Lower leg skin (tissue), 4 donors: ENCODE results near the gene SNX30. TPM values are rescaled to one million over a fixed set of nuclear protein-coding genes. Genes with fewer than 3 reads are reported as not detected.

ENCODE experiments used
- DNase-seq, 2 donors: peaks; one replicate each; pipeline ENCODE4 v3.0.0-alpha.2; 2019; ENCODE audit warnings: low spot score in 2 of 2
- H3K4me3 ChIP-seq: fragments of 200-600 bp; sonication (generic); 2 replicates; pipeline ENCODE4 v1.5.1; 2017; ENCODE audit warnings: mild to moderate bottlenecking, low read depth; ENCODE audit not compliant: poor library complexity, severe bottlenecking
- CTCF ChIP-seq, 3 donors: fragments of 450-650 bp; IDR thresholded peaks; one replicate each; pipeline ENCODE4 v1.5.1; 2016; ENCODE audit warnings: antibody characterized with exemption in 3 of 3, mild to moderate bottlenecking in 3 of 3, moderate library complexity in 2 of 3
- POLR2A ChIP-seq, 2 donors: fragments of 450-650 bp; IDR thresholded peaks; one replicate each; pipeline ENCODE4 v1.6.1; 2016 to 2017; ENCODE audit warnings: antibody characterized with exemption in 2 of 2, mild to moderate bottlenecking in 1 of 2, moderate library complexity in 1 of 2
- WGBS, 2 donors: methylation state at CpG; one replicate each; pipeline ENCODE4 v1.1.5; 2018; 5-methylcytosine and 5-hydroxymethylcytosine counted together
- intact Hi-C: fragments of 100-400 bp; cut with DNase I; formaldehyde crosslinking; loops from one replicate; pipeline ENCODE4 v1.15.0; 2023; ENCODE audit warnings: low total_unique reads
- total RNA-seq, 4 donors: library from RNA; depleted of rRNA; stranded (reverse); fragments of >200 nt; gene quantifications; one replicate each; pipeline ENCODE4 v1.1.0, GENCODE V29; 2016

The SNX30 gene
- total RNA-seq, 4 donors from 2014 or later = 7.6 to 16.5 (median 13.0) TPM

GRCh38 chr9:112863214-112863613 is 112.7 kb downstream of the SNX30 start:
- TF ChIP-seq POLR2A (IDR thresholded peaks at IDR 0.05) (no peak), CTCF (IDR thresholded peaks at IDR 0.05) (no peak)
- intact Hi-C loops = no loop called here
- DNase-seq = no peak
- WGBS, 2 donors = 27 to 41% methylated on average over 4 of the region's 4 CpGs
- H3K4me3 ChIP-seq = no peak overlapping the region

DNA sequence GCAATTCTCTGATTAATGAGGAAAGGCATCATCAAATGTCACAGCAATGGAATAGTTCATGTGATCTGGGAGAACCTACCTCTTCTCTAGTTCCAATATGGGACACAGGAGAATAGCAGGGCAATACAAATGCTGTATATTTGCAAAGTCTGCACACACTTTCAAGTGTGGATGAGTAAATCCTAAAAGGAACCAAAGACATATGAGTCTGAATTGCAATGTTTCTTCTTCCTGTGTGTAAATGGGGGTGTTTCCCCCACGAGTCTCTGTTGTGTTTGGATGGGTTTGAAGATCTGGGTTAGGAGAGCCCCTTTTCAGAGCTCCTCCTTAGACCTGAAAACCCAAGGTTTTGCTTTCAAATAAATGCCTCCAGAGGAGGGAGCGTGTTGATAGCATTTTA is 113.2 kb downstream of the SNX30 start:
- TF ChIP-seq POLR2A (IDR thresholded peaks at IDR 0.05) (no peak), CTCF (IDR thresholded peaks at IDR 0.05) (no peak)
- H3K4me3 ChIP-seq = no peak overlapping the region
- intact Hi-C loops = no loop called here
- WGBS, 2 donors = 83 to 89% methylated on average over 2 of the region's 2 CpGs
- no peak for DNase-seq

DNA sequence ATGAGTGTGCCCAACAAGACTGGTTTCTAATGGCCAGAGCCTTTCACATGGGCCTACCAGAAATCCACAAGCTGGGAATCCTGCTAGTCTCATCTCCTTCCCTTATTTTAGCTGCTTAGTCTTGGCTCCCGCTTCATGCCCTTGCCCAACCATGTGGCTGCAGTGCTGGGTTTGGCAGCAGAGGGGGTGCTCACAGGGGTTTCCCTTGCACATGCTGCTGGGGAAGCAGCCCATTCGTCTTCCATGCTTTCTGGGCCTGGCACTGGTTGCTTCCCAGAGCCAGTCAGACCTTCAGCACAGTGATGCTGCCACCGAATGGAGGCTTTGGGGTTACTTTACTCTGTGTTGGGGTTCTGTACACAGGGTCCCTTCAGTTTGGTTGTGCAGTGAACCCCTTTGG is 113.8 kb downstream of the SNX30 start:
- no peak overlapping the region for H3K4me3 ChIP-seq
- no peak for DNase-seq
- intact Hi-C loops = no loop called here
- WGBS, 2 donors = 60 to 89% methylated on average over 2 to 3 of the region's 3 CpGs
- no peak for TF ChIP-seq CTCF (IDR thresholded peaks at IDR 0.05)
- no peak for TF ChIP-seq POLR2A (IDR thresholded peaks at IDR 0.05)

DNA sequence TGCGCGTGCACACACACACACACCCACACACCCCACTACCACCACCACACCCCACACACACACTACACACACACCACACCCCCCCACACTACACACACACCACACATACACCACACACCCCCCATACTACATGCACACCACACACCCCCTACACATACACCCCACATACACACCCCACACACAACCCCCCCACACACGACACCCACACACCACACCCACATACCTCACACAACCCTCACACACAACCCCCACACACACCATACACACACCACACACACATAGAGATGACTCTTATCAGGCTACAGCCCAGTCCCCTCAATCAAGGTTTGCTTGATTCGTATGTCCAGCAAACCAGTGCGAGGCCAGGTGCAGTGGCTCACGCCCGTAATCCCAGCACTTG is 114.4 kb downstream of the SNX30 start:
- TF ChIP-seq CTCF (IDR thresholded peaks at IDR 0.05) (no peak), POLR2A (IDR thresholded peaks at IDR 0.05) (no peak)
- no peak overlapping the region for H3K4me3 ChIP-seq
- DNase-seq = no peak
- 96 to 99% methylated on average over 7 of the region's 7 CpGs for WGBS, 2 donors
- intact Hi-C loops = no loop called here

- 96 to 100% methylated on average over 1 of the region's 1 CpG for WGBS, 2 donors
- TF ChIP-seq POLR2A (IDR thresholded peaks at IDR 0.05) (no peak), CTCF (IDR thresholded peaks at IDR 0.05) (no peak)
- H3K4me3 ChIP-seq = no peak overlapping the region
- intact Hi-C loops = no loop called here
- no peak for DNase-seq
Observed at GRCh38 chr9:112866662-112867274, 116.2 kb downstream of the SNX30 start.
